Mesenchymal stem cell (in vitro differentiated cells and primary cell): ENCODE measurements around the gene PML.
"Not testable (repeated sequence)": the region's sequence is repeated elsewhere in the genome, so short reads cannot be mapped to it uniquely, and the experiment has no call there.

ENCODE experiments used
- DNase-seq: peaks from one replicate; pipeline ENCODE4 v3.0.0-alpha.2; 2013
- H2AFZ ChIP-seq: one replicate; pipeline ENCODE4 v1.6.1; 2013; ENCODE audit warnings: low read depth, mild to moderate bottlenecking, control low read depth, inconsistent platforms, low read length, moderate library complexity
- H2AK5ac ChIP-seq: 2 replicates; pipeline ENCODE4 v1.6.1; 2013; ENCODE audit warnings: low read length, moderate library complexity, mild to moderate bottlenecking, inconsistent platforms; ENCODE audit not compliant: severe bottlenecking
- H2BK120ac ChIP-seq: one replicate; pipeline ENCODE4 v1.6.1; 2013; ENCODE audit warnings: low read depth, mild to moderate bottlenecking, inconsistent platforms, low read length, moderate library complexity
- H2BK12ac ChIP-seq, 2 experiments: one replicate each; pipeline ENCODE4 v1.6.1; 2013; ENCODE audit warnings: inconsistent platforms in 2 of 2, low read length in 2 of 2, mild to moderate bottlenecking in 2 of 2, moderate library complexity in 2 of 2, control low read depth in 1 of 2
- H2BK15ac ChIP-seq: one replicate; pipeline ENCODE4 v1.6.1; 2013; ENCODE audit warnings: mild to moderate bottlenecking, low read depth, inconsistent platforms; ENCODE audit not compliant: poor library complexity, severe bottlenecking
- H2BK5ac ChIP-seq: 2 replicates; pipeline ENCODE4 v1.6.1; 2013; ENCODE audit warnings: low read depth, mild to moderate bottlenecking, low read length, control low read depth, inconsistent platforms; ENCODE audit not compliant: poor library complexity, severe bottlenecking
- H3K14ac ChIP-seq, 2 experiments: one replicate each; pipeline ENCODE4 v1.6.1; 2013; ENCODE audit warnings: inconsistent platforms in 2 of 2, low read length in 2 of 2, control low read depth in 1 of 2, mild to moderate bottlenecking in 1 of 2, moderate library complexity in 1 of 2
- H3K18ac ChIP-seq, 2 experiments: one replicate each; pipeline ENCODE4 v1.6.1; 2013; ENCODE audit warnings: inconsistent platforms in 2 of 2, low read length in 2 of 2, control low read depth in 1 of 2, low read depth in 1 of 2, mild to moderate bottlenecking in 1 of 2
- H3K23ac ChIP-seq, 2 experiments: one replicate each; pipeline ENCODE4 v1.6.1; 2013; ENCODE audit warnings: inconsistent platforms in 2 of 2, low read length in 2 of 2, mild to moderate bottlenecking in 2 of 2, moderate library complexity in 2 of 2, control low read depth in 1 of 2
- H3K27ac ChIP-seq: 2 replicates; pipeline ENCODE4 v1.5.1; 2013; ENCODE audit warnings: mild to moderate bottlenecking, moderate library complexity, low read length, control low read depth, inconsistent platforms; ENCODE audit not compliant: poor library complexity, severe bottlenecking
- H3K27me3 ChIP-seq, 2 experiments: 2 replicates each; pipeline versions ENCODE4 v1.6.1 to v1.7.0; 2013; ENCODE audit warnings: low read length in 2 of 2, mild to moderate bottlenecking in 2 of 2, moderate library complexity in 2 of 2, control low read depth in 1 of 2, inconsistent platforms in 1 of 2; ENCODE audit not compliant: control insufficient read depth in 1 of 2, insufficient read depth in 1 of 2
- H3K36me3 ChIP-seq, 2 experiments: 2 replicates each; pipeline versions ENCODE4 v1.6.1 to v1.7.0; 2013; ENCODE audit warnings: low read length in 2 of 2, control low read depth in 1 of 2, inconsistent platforms in 1 of 2, low read depth in 1 of 2, mild to moderate bottlenecking in 1 of 2; ENCODE audit not compliant: insufficient read depth in 2 of 2, control insufficient read depth in 1 of 2
- H3K4ac ChIP-seq, 2 experiments: one replicate each; pipeline ENCODE4 v1.6.1; 2013; ENCODE audit warnings: inconsistent platforms in 2 of 2, low read length in 2 of 2, mild to moderate bottlenecking in 2 of 2, moderate library complexity in 2 of 2, control low read depth in 1 of 2, low read depth in 1 of 2
- H3K4me1 ChIP-seq: 2 replicates; pipeline ENCODE4 v1.6.1; 2013; ENCODE audit warnings: low read depth, low read length, control low read depth; ENCODE audit not compliant: control insufficient read depth, insufficient read depth
- H3K4me2 ChIP-seq: 2 replicates; pipeline ENCODE4 v1.6.1; 2013; ENCODE audit warnings: low read length, mild to moderate bottlenecking, inconsistent platforms; ENCODE audit not compliant: poor library complexity, severe bottlenecking
- H3K4me3 ChIP-seq, 2 experiments: 2 replicates each; pipeline versions ENCODE4 v1.5.1 to v1.7.0; 2013; ENCODE audit warnings: low read length in 2 of 2, mild to moderate bottlenecking in 2 of 2, control low read depth in 1 of 2, low read depth in 1 of 2; ENCODE audit not compliant: insufficient read depth in 1 of 2
- H3K79me1 ChIP-seq: replicated peaks from 2 replicates; pipeline ENCODE4 v1.6.1; 2013; ENCODE audit warnings: mild to moderate bottlenecking, control low read depth, low read length, inconsistent platforms; ENCODE audit not compliant: poor library complexity, severe bottlenecking
- H3K9ac ChIP-seq: 2 replicates; pipeline ENCODE4 v1.7.0; 2013; ENCODE audit warnings: mild to moderate bottlenecking, low read length, moderate library complexity
- H3K9me3 ChIP-seq: 2 replicates; pipeline ENCODE4 v1.7.0; 2013; ENCODE audit warnings: mild to moderate bottlenecking, low read length; ENCODE audit not compliant: control insufficient read depth
- H4K8ac ChIP-seq: one replicate; pipeline ENCODE4 v1.6.1; 2013; ENCODE audit warnings: inconsistent platforms, mild to moderate bottlenecking, low read length, moderate library complexity
- H4K91ac ChIP-seq: one replicate; pipeline ENCODE4 v1.6.1; 2013; ENCODE audit warnings: mild to moderate bottlenecking, low read length, inconsistent platforms
- WGBS: methylation state at CpG from one replicate; pipeline ENCODE4 v1.1.7; 2013; ENCODE audit warnings: mixed read lengths; 5-methylcytosine and 5-hydroxymethylcytosine counted together

PML gene

DNA sequence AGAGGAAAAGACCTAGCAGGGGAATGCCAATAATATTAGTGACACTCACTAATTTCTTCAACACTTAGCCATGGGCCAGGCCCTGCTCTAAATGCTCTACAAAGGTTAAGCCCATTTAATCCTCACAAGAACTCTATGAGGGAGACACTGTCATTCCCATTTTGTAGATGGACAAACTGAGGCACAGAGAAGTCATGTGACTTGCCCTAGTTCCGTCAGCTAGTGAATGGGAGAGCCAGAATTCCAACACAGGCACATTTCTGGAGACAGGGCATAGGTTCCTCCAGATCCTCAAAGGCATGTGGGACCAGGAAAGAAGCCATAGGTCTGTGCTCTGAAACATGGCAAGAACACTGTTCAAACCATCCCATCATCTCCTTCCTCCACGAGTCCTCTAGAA lies 36.7 kb upstream of the PML start:
- whole genome bisulfite sequencing = 80% methylated on average over 2 of the region's 2 CpGs
- Histone ChIP-seq H3K4me3 (no peak overlapping the region), H3K9ac (no peak overlapping the region), H2BK5ac (no peak overlapping the region), H3K4me2 (no peak overlapping the region), H2BK12ac (peak overlapping the region in 1 of 2 experiments; percentile 85), H3K18ac (no peak overlapping the region), H3K14ac (no peak overlapping the region), H2AK5ac (no peak overlapping the region), H4K8ac (no peak overlapping the region), H3K4me1 (peaks cover 32% of the 10 kb centered on the region), H2AFZ (no peak overlapping the region), H3K23ac (no peak overlapping the region), H2BK15ac (no peak overlapping the region), H3K27me3 (no peaks in the 10 kb centered on the region), H3K79me1 (peaks cover 1% of the 10 kb centered on the region), H3K27ac (no peak overlapping the region), H2BK120ac (no peak overlapping the region), H4K91ac (no peak overlapping the region), H3K36me3 (peaks cover 9 to 11% of the 10 kb centered on the region in 2 experiments), H3K9me3 (no peaks in the 10 kb centered on the region), H3K4ac (no peak overlapping the region)
- no peak for DNase-seq

DNA sequence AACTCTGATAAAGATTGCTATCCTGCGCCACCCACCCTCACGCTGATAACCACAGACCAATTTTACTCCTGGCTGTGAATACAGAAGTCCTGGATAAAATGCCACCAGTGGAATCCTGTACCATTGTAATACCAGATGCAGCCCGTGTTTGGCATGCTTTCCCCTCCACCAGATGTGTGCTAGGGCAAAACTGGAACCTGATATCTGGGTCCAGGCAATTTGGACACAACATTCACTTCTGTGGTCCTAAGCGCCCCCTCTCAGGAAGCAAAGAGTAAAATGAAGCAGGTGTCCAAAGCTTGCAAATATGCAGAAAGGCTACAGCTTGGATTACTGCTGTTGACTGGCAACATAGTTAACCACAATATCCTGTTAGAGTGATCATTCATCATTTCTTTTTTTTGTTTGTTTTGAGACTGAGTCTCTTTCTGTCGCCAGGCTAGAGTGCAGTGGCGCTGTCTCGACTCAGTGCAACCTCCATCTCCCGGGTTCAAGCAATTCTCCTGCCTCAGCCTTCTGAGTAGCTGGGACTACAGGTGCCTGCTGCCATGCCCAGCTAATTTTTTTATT lies 35.4 kb upstream of the PML start:
- 47% methylated on average over 8 of the region's 8 CpGs for WGBS
- H3K4me2 ChIP-seq = no peak overlapping the region
- no peaks in the 10 kb centered on the region for H3K27me3 ChIP-seq
- H2AK5ac ChIP-seq = no peak overlapping the region
- peaks cover 0 to 2% of the 10 kb centered on the region in 2 experiments for H3K36me3 ChIP-seq
- no peak overlapping the region for H3K4me3 ChIP-seq
- H2BK5ac ChIP-seq = no peak overlapping the region
- H3K79me1 ChIP-seq = no peaks in the 10 kb centered on the region
- no peak overlapping the region for H2BK120ac ChIP-seq
- no peaks in the 10 kb centered on the region for H3K9me3 ChIP-seq
- H3K4ac ChIP-seq = no peak overlapping the region
- no peak overlapping the region for H3K23ac ChIP-seq
- peaks cover 26% of the 10 kb centered on the region for H3K4me1 ChIP-seq
- H3K9ac ChIP-seq = no peak overlapping the region
- H2BK15ac ChIP-seq = no peak overlapping the region
- no peak overlapping the region for H2AFZ ChIP-seq
- peak overlapping the region in 1 of 2 experiments; percentile 24 for H2BK12ac ChIP-seq
- no peak overlapping the region for H4K8ac ChIP-seq
- H3K18ac ChIP-seq = no peak overlapping the region
- no peak overlapping the region for H3K14ac ChIP-seq
- no peak overlapping the region for H4K91ac ChIP-seq
- DNase-seq = no peak
- H3K27ac ChIP-seq = no peak overlapping the region

DNA sequence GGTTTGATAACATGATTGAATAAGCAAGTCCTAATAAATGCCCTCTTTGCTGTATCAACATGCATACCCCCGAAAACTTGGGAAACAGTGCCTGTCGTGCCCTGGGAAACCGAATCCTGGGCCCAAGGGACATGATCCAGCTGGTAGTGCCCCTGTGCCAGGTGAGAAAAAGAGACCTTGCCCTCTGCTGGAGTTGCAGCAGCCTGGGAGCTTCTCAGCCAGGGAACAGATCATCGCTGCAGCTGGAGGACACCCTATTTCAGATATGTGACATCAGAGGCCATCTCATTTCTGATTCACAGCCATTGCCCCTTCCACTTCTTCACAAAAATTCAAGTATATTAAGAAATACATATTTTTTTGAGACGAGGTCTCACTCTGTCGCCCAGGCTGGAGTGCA lies 34.7 kb upstream of the PML start:
- Histone ChIP-seq H4K8ac (no peak overlapping the region), H3K14ac (no peak overlapping the region)
- 89% methylated on average over 6 of the region's 6 CpGs for WGBS

DNA sequence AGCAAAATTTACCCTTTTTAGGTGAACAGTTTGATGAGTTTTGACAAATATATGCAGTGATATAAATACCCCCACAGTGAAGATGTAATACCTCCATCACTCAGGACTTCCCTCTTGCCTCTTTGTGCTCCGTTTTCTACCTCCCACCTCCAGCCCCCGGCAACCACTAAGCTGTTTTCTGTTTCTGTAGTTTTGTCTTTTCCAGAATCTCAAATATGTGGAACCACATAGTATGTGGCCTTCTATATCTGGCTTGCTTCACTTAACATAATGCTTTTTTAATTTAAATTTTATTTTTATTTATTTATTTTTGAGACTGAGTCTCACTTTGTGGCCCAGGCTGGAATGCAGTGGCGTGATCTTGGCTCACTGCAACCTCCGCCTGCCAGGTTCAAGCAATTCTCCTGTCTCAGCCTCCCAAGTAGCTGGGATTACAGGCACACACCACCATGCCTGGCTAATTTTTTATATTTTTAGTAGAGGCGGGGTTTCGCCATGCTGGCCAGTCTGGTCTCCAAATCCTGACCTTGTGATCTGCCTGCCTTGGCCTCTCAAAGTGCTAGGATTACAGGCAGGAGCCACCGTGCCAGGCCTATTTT lies 33.9 kb upstream of the PML start:
- not testable (repeated sequence) for H2BK5ac ChIP-seq, H2AFZ ChIP-seq, H3K4ac ChIP-seq, H3K9ac ChIP-seq, H3K14ac ChIP-seq, H2BK12ac ChIP-seq, H3K23ac ChIP-seq, H3K79me1 ChIP-seq, H3K18ac ChIP-seq, H2BK15ac ChIP-seq, H3K27me3 ChIP-seq, H4K8ac ChIP-seq, H3K36me3 ChIP-seq, H3K27ac ChIP-seq, H3K4me2 ChIP-seq, H2BK120ac ChIP-seq, DNase-seq, H2AK5ac ChIP-seq, H4K91ac ChIP-seq, H3K9me3 ChIP-seq, H3K4me3 ChIP-seq
- H3K4me1 ChIP-seq = peaks cover 28% of the 10 kb centered on the region
- WGBS = 99% methylated on average over 7 of the region's 7 CpGs

More for the DNA sequence above, 34.7 kb upstream of the PML start:
- Histone ChIP-seq H3K79me1 (no peaks in the 10 kb centered on the region), H2BK5ac (no peak overlapping the region), H2BK120ac (no peak overlapping the region), H3K36me3 (no peaks in the 10 kb centered on the region), H4K91ac (no peak overlapping the region), H3K27me3 (no peaks in the 10 kb centered on the region), H3K9me3 (no peaks in the 10 kb centered on the region), H3K4me2 (no peak overlapping the region), H2BK12ac (peak overlapping the region in 1 of 2 experiments; percentile 19), H3K18ac (no peak overlapping the region), H2AFZ (no peak overlapping the region), H2AK5ac (no peak overlapping the region), H3K4me1 (peaks cover 25% of the 10 kb centered on the region), H3K27ac (no peak overlapping the region), H3K4ac (no peak overlapping the region), H2BK15ac (peak overlapping the region; percentile 2), H3K23ac (peak overlapping the region in 1 of 2 experiments; percentile 70), H3K4me3 (no peak overlapping the region), H3K9ac (no peak overlapping the region)
- DNase-seq = no peak
